OCI-LY7 (cell line): ENCODE results near the gene IFT43. TPM values are rescaled to one million over a fixed set of nuclear protein-coding genes. Genes with fewer than 3 reads are reported as not detected.

Experiments
- BruUV-seq: library from RNA; stranded (reverse); fragments of 400-500 nt; replicated peaks from 2 replicates; lab custom pipeline; 2021; lab: Mats Ljungman, UMichigan
- CTCF ChIA-PET: fragments of 300-600 bp; sonication (Branson Sonifier 250); formaldehyde crosslinking; loops from one replicate; lab custom pipeline; 2022; ENCODE audit warnings: antibody characterized with exemption; ENCODE audit not compliant: unreplicated experiment; lab: Charles Lee
- POLR2A ChIA-PET: fragments of 300-600 bp; sonication (Branson Sonifier 250); formaldehyde crosslinking; loops from one replicate; lab custom pipeline; 2022; ENCODE audit warnings: antibody characterized with exemption; lab: Charles Lee
- DNase-seq: peaks from one replicate; pipeline ENCODE4 v3.0.0-alpha.2; 2015; ENCODE audit warnings: low spot score
- H2AFZ ChIP-seq: fragments of 200-600 bp; sonication (generic), shearing (Covaris generic); 2 replicates; pipeline ENCODE4 v1.6.1; 2014; ENCODE audit warnings: mild to moderate bottlenecking, antibody characterized with exemption, low read length, moderate library complexity
- H3K27ac ChIP-seq: fragments of 200-600 bp; sonication (generic); 2 replicates; pipeline ENCODE4 v1.5.1; 2014; ENCODE audit warnings: mixed run types, low read depth, mild to moderate bottlenecking, moderate library complexity, low read length, inconsistent platforms; ENCODE audit not compliant: poor library complexity, severe bottlenecking
- H3K36me3 ChIP-seq: fragments of 200-600 bp; sonication (generic); 2 replicates; pipeline ENCODE4 v1.6.1; 2014; ENCODE audit warnings: mild to moderate bottlenecking, antibody characterized with exemption, low read length, moderate library complexity, mixed read lengths; ENCODE audit not compliant: insufficient read depth
- H3K4me1 ChIP-seq: fragments of 200-600 bp; sonication (generic); 2 replicates; pipeline ENCODE4 v1.5.1; 2014; ENCODE audit warnings: mild to moderate bottlenecking, low read length; ENCODE audit not compliant: insufficient read depth, poor library complexity, severe bottlenecking
- H3K4me2 ChIP-seq: fragments of 200-600 bp; sonication (generic); 2 replicates; pipeline ENCODE4 v1.6.1; 2014; ENCODE audit warnings: mild to moderate bottlenecking, low read length
- H3K4me3 ChIP-seq: fragments of 200-600 bp; sonication (generic); 2 replicates; pipeline ENCODE4 v1.5.1; 2014; ENCODE audit warnings: mild to moderate bottlenecking, low read depth, low read length; ENCODE audit not compliant: poor library complexity, severe bottlenecking
- H3K79me2 ChIP-seq: fragments of 200-600 bp; sonication (generic); 2 replicates; pipeline ENCODE4 v1.6.1; 2016; ENCODE audit warnings: low read depth, mild to moderate bottlenecking, low read length, moderate library complexity, mixed read lengths; ENCODE audit not compliant: insufficient read depth
- H3K9me2 ChIP-seq: fragments of 200-600 bp; sonication (generic); 2 replicates; pipeline ENCODE4 v1.6.1; 2016; ENCODE audit warnings: mild to moderate bottlenecking, low read length, mixed read lengths; ENCODE audit not compliant: insufficient read depth
- H3K9me3 ChIP-seq: fragments of 200-600 bp; sonication (generic); 2 replicates; pipeline ENCODE4 v1.6.1; 2014; ENCODE audit warnings: mild to moderate bottlenecking, mixed run types, low read length, mixed read lengths
- H4K20me1 ChIP-seq: fragments of 200-600 bp; sonication (generic); 2 replicates; pipeline ENCODE4 v1.6.1; 2014; ENCODE audit warnings: mild to moderate bottlenecking, antibody characterized with exemption, low read length, moderate library complexity, mixed read lengths; ENCODE audit not compliant: insufficient read depth
- CTCF ChIP-seq: fragments of 200-600 bp; sonication (generic); conservative IDR thresholded peaks from 2 replicates; pipeline ENCODE4 v1.5.1; 2014; ENCODE audit warnings: mild to moderate bottlenecking, antibody characterized with exemption, low read length, moderate library complexity, mixed read lengths
- EZH2phosphoT487 ChIP-seq: fragments of 200-600 bp; sonication (generic); IDR thresholded peaks from 2 replicates; pipeline ENCODE4 v1.6.1; 2018; ENCODE audit warnings: low read depth, borderline replicate concordance, mild to moderate bottlenecking, mixed run types, antibody characterized with exemption, low read length, moderate library complexity, mixed read lengths
- intact Hi-C: fragments of 100-400 bp; cut with micrococcal nuclease; formaldehyde crosslinking; loops from one replicate; pipeline ENCODE4 v1.10.0; 2022; ENCODE audit not compliant: unreplicated experiment
- total RNA-seq, 2 experiments: library from RNA; depleted of rRNA in 1 of 2; stranded (reverse); fragments of >200 nt in 1 of 2; shearing (Covaris generic) in 1 of 2; gene quantifications; 2 replicates each; pipeline ENCODE4 v1.2.3, GENCODE V29; 2014 to 2022

Gene IFT43
- total RNA-seq, 2 experiments from 2014 or later: 9.3 to 13.6 TPM

GRCh38 chr14:75952489-75952888 is 33.1 kb upstream of the IFT43 start:
- TF ChIP-seq EZH2phosphoT487 (no peak), CTCF (no peak)
- DNase-seq: no peak
- Histone ChIP-seq H4K20me1 (no peaks in the 10 kb centered on the region), H3K9me3 (no peaks in the 10 kb centered on the region), H2AFZ (no peak overlapping the region), H3K36me3 (no peaks in the 10 kb centered on the region), H3K4me1 (no peaks in the 10 kb centered on the region), H3K79me2 (no peaks in the 10 kb centered on the region), H3K27ac (no peak overlapping the region), H3K4me2 (no peak overlapping the region), H3K9me2 (no peaks in the 10 kb centered on the region), H3K4me3 (no peak overlapping the region)
- no TSS peak for BruUV-seq
- CTCF ChIA-PET: no interaction called here
- intact Hi-C loops: loop anchor here (5.0 kb wide), 1 partner anchor 35 kb away; no protein-coding TSS in a partner anchor
- POLR2A ChIA-PET: no interaction called here

DNA sequence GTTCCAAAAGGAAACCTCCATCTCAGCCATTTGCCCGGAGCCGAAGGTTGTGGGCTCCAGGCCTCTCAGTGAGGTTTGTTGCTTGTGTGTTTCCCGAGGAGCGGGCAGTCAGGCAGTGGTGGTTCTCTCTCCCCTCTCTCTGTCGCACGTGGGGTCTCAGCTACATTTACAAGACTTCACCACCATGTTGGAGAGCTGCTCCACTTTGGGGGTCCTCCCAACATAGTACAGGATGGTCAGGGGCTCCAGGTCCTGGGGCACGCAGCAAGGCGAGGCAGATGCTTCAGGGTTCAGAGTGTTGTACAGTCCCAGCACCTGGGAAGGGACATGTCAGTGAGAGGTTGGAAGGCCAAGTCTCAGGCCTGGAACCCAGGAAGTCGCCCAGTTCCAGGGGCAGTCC is 26.5 kb upstream of the IFT43 start:
- peak overlapping the region; percentile 85 for H3K27ac ChIP-seq
- TF ChIP-seq EZH2phosphoT487 (no peak), CTCF (no peak)
- POLR2A ChIA-PET: interaction anchor here (0.7 kb wide), 1 partner anchor 273 kb away, joined by 3 read pairs; no protein-coding TSS in a partner anchor
- CTCF ChIA-PET: no interaction called here
- H3K36me3 ChIP-seq: no peaks in the 10 kb centered on the region; the same call in 1 of the 2 replicates
- H3K9me2 ChIP-seq: no peaks in the 10 kb centered on the region
- H3K4me3 ChIP-seq: no peak overlapping the region
- no peak for DNase-seq
- no peak overlapping the region for H3K4me2 ChIP-seq
- H3K4me1 ChIP-seq: peaks cover 32% of the 10 kb centered on the region
- intact Hi-C loops: no loop called here
- BruUV-seq: no TSS peak
- H3K79me2 ChIP-seq: no peaks in the 10 kb centered on the region
- no peaks in the 10 kb centered on the region for H4K20me1 ChIP-seq
- H3K9me3 ChIP-seq: no peaks in the 10 kb centered on the region
- no peak overlapping the region for H2AFZ ChIP-seq

- DNase-seq: peak; percentile 85
- CTCF ChIA-PET: interaction anchor here (1.3 to 1.4 kb wide), 2 partner anchors 13 to 16 kb away, joined by 3 to 6 read pairs; no protein-coding TSS in a partner anchor
- no TSS peak for BruUV-seq
- POLR2A ChIA-PET: interaction anchor here (0.7 to 1.3 kb wide), 5 partner anchors 10 to 299 kb away, joined by 3 to 6 read pairs (median 3); partner anchors contain the start of genes ERG28 and TTLL5
- no peaks in the 10 kb centered on the region for H3K9me3 ChIP-seq
- no peaks in the 10 kb centered on the region for H3K79me2 ChIP-seq
- no peak for TF ChIP-seq CTCF
- TF ChIP-seq EZH2phosphoT487: no peak
- H3K9me2 ChIP-seq: no peaks in the 10 kb centered on the region
- peaks cover 32% of the 10 kb centered on the region for H3K4me1 ChIP-seq
- intact Hi-C loops: loop anchor here (2.0 kb wide), 1 partner anchor 19 kb away; no protein-coding TSS in a partner anchor
- peak overlapping the region; percentile 45 for H3K4me3 ChIP-seq
- H3K36me3 ChIP-seq: no peaks in the 10 kb centered on the region; the same call in 1 of the 2 replicates
- H4K20me1 ChIP-seq: no peaks in the 10 kb centered on the region
- peak overlapping the region; percentile 54; the same call in 1 of the 2 replicates for H2AFZ ChIP-seq
- peak overlapping the region; percentile 73 for H3K4me2 ChIP-seq
- H3K27ac ChIP-seq: peak overlapping the region; percentile 85
These were observed 25.3 kb upstream of the IFT43 start for GRCh38 chr14:75960231-75960630.
